Motor neuron (in vitro differentiated cells): ENCODE results near the gene CDH4. TPM values are rescaled to one million over a fixed set of nuclear protein-coding genes. Genes with fewer than 3 reads are reported as not detected.

Experiments
- ATAC-seq, 8 experiments: fragments of 200-7000 bp; cut with Tn5 transposase; replicated peaks in 6 of 8; 2 replicates each; pipeline ENCODE4 v1.8.0; 2021; ENCODE audit warnings: mild to moderate bottlenecking in 8 of 8, moderate library complexity in 8 of 8
- H3K27ac ChIP-seq, 2 donors: fragments of 250-450 bp; sonication (Bioruptor Pico); 2 replicates each; pipeline ENCODE4 v1.9.0; 2021; ENCODE audit warnings: antibody characterized with exemption in 2 of 2, mild to moderate bottlenecking in 2 of 2, moderate library complexity in 1 of 2
- H3K4me1 ChIP-seq, 2 donors: fragments of 250-450 bp; sonication (Bioruptor Pico); replicated peaks in 1 of 2; 2 replicates each; pipeline ENCODE4 v1.6.1; 2021; ENCODE audit warnings: antibody characterized with exemption in 2 of 2, mild to moderate bottlenecking in 2 of 2, moderate library complexity in 1 of 2
- H3K4me3 ChIP-seq, 5 donors: fragments of 250-450 bp; sonication (Bioruptor Pico); 2 replicates each; pipeline ENCODE4 v1.9.0; 2021; ENCODE audit warnings: antibody characterized with exemption in 5 of 5, mild to moderate bottlenecking in 5 of 5, moderate library complexity in 4 of 5
- WGBS, 10 experiments: fragments of 450-650 bp; shearing (Covaris generic); methylation state at CpG; one replicate each; pipeline ENCODE4 v1.0.0; 2022; 5-methylcytosine and 5-hydroxymethylcytosine counted together
- in situ Hi-C, 9 experiments: fragments of 400-800 bp; cut with MboI; loops; one replicate each; pipeline ENCODE4 v1.15.0; 2021; ENCODE audit warnings: low sequenced_read_pairs in 9 of 9, low pct_unique_long_range_greater_than_20kb in 2 of 9; ENCODE audit not compliant: unreplicated experiment in 9 of 9
- total RNA-seq, 8 experiments: library from RNA; unstranded; fragments of 300-600 nt; gene quantifications; 2 replicates each; pipeline versions ENCODE4 v1.2.3 to v1.2.4, GENCODE V29; 2022

Gene CDH4
- total RNA-seq, 8 experiments from 2014 or later: 2.4 to 41.6 (median 12.9) TPM

DNA sequence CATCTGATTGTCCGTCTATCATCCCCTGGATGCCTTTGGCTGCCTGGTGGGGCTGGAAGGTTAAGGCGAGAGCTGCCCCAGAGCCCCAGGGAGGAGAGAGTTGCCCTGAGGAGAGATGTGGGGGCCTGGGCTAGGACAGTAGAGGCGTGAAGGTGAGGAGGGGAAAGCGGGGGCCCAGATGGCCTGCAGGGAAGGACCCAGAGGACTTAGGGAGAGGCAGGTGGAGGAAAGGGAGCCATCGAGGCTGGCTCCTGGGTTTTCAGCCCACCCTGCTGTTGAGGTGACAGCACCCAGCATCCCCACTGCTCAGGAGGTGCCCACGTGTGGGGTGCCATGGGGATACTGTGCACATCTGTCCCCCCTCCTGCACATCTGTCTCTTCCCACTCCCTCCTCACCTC is 539.9 kb downstream of the CDH4 start:
- Histone ChIP-seq H3K4me1 (no peaks in the 10 kb centered on the region), H3K4me3 (no peak overlapping the region), H3K27ac (no peak overlapping the region)
- in situ Hi-C loops: no loop called here
- ATAC-seq: no peak
- WGBS, 10 experiments: 20 to 95% (median 93%) methylated on average over 1 to 4 of the region's 6 CpGs; no CpG with 5 or more reads in 7 of the 10 experiments

DNA sequence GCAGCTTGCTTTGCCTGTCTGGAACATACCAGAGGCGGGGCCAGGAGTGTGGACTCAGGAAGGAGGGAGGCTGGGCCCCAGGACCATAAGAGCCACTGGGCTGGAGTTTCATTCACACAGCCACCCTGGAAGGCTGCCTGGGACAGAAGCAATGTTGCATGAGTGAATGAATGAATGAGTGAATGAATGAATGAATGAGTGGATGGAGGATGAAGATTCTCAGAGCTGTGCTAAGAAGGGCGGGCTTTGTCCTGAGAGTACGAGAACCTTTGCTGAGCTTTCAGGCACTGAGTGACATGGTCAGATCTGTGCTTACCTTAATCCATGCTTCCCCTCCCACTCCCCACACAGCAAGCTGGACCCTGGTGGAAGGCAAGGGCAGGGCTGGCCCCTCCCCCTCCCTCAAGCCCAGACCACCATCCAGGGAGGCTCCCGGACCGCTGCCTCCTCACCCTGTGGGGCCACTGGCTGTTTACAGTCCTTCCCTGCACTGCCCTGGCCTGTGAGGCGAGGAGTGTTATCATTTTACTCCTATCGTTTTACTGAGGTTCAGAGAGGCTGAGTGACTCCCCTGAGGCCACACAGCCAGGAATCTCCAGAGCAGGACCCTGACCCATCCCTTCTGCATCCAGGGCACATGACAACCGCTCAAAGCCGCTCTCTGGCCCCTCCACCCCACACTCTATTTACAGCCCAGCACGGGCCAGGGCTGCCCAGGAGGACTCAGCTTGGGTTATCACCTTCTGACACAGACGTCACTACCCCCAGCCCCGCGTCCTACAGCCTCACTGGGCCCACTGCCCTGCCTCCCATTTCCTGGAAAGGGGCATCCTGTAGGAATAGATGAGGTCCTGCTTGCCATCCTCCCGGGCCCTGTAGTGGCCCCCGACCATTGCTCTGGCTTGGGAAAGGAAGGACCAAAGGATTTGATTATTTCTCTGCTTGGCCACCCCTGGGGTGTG is 543.9 kb downstream of the CDH4 start:
- 40 to 100% (median 79%) methylated on average over 1 to 7 of the region's 15 CpGs; no CpG with 5 or more reads in 4 of the 10 experiments for WGBS, 10 experiments
- Histone ChIP-seq H3K4me1 (peaks cover 13% of the 10 kb centered on the region in 2 donors), H3K4me3 (no peak overlapping the region), H3K27ac (no peak overlapping the region)
- in situ Hi-C loops: no loop called here
- ATAC-seq: no peak

DNA sequence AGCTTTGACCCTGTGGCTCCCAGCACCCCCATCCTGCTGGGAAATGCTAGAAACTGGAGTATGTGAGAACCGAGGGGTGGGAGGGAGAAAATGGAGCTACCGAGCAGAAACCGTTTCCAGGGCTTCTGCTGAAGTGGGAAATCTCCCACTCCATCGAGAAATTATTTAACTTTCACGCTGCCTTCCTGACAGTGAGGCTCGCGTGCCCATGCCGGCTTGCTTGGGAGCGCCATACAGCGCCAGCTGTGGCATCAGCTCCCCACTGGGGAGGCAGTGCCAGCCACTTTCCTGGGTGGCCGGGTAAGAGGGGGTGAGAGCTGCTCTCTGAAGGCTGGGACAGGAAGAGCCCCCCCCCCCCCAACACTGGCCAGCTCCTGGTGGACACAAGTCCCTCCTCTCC is 544.7 kb downstream of the CDH4 start:
- in situ Hi-C loops: no loop called here
- Histone ChIP-seq H3K4me1 (peaks cover 13% of the 10 kb centered on the region in 2 donors), H3K4me3 (no peak overlapping the region), H3K27ac (no peak overlapping the region)
- WGBS, 10 experiments: 0 to 100% (median 90%) methylated on average over 1 to 7 of the region's 11 CpGs; no CpG with 5 or more reads in 4 of the 10 experiments
- no peak for ATAC-seq

- 92 to 100% methylated on average over 1 to 2 of the region's 7 CpGs; no CpG with 5 or more reads in 8 of the 10 experiments for WGBS, 10 experiments
- Histone ChIP-seq H3K27ac (no peak overlapping the region), H3K4me3 (no peak overlapping the region), H3K4me1 (peaks cover 13% of the 10 kb centered on the region in 2 donors)
- peak in 2 of 8 experiments; percentile 10 to 44 for ATAC-seq
- in situ Hi-C loops: no loop called here
Measured at GRCh38 chr20:61797200-61797599, 545.1 kb downstream of the CDH4 start.

DNA sequence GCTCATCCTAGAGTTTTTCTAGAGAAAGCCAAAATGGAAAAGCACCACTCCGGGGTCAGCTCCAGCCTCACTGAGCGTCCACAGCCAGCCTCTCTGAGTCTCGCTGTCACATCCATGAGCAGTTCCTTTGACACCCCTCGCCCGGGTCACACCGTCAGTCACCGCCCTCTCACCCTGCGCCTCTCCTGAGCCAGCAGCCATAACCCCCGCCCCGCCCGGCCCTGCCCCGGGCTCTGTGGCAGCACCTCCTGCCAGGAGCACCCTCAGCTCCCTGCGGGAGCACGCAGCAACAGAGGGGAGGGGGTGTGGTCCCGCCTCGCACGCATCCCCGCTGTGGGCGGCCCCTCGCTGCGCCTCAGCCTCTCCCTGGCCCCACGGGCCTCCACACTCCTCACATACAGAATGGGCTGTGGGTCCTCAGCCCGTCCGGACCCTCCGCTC is 545.9 kb downstream of the CDH4 start:
- 100% methylated on average over 1 of the region's 25 CpGs; no CpG with 5 or more reads in 9 of the 10 experiments for WGBS, 10 experiments
- Histone ChIP-seq H3K27ac (no peak overlapping the region), H3K4me3 (no peak overlapping the region), H3K4me1 (peaks cover 13 to 18% of the 10 kb centered on the region in 2 donors)
- in situ Hi-C loops: no loop called here
- no peak for ATAC-seq

DNA sequence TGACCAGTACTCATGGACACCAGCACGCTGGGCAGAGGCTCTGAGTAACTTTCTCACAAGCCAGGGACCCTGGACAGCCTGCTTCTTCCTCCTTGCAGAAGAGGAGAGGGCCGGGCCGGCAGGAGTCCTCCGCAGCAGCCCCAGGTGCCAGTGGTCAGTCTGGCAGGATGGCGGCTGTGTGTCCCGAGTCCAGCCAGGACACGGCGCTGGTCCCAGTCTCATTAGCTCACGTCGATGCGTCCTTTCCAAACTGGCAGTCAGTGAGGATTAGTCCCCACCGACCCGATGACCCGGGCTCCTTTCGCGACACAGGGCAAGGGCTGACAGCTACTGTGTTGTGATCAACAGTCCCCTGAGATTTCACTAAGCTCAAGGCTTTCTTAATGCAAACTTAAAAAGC is 546.6 kb downstream of the CDH4 start:
- ATAC-seq: no peak
- no peak overlapping the region for H3K4me3 ChIP-seq
- no peak overlapping the region for H3K27ac ChIP-seq
- WGBS, 10 experiments: 80 to 90% (median 86%) methylated on average over 1 to 10 of the region's 16 CpGs; no CpG with 5 or more reads in 5 of the 10 experiments
- peaks cover 18 to 24% of the 10 kb centered on the region in 2 donors for H3K4me1 ChIP-seq
- in situ Hi-C loops: no loop called here

DNA sequence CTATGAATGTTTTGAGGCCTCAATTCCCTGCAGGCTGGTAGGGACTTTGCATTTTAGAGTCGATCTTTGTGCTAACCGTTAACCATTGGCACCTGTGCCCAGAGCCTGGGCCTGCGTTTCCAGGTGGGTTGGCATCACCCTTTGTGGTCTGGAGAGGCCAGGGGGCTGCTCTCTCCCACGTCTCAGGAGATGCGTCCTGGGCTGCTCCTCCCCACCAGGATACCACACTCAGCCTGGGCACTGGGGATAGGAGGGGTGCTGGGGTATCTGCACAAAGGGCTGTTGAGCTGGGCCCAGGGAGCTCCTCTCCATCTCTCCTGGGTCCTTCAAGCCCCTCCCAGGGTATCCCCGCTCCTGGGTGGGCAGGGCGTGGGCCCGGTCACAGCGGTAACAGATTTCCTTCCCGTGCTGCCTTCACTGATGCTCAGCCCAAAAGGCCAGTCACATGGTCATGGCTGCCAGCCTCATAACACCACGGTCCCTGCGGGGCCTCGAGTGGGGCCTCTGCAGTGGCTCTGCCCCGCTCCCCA is 547.4 kb downstream of the CDH4 start:
- ATAC-seq: peak in 4 of 8 experiments; percentile 15 to 41 (median 35)
- in situ Hi-C loops: no loop called here

DNA sequence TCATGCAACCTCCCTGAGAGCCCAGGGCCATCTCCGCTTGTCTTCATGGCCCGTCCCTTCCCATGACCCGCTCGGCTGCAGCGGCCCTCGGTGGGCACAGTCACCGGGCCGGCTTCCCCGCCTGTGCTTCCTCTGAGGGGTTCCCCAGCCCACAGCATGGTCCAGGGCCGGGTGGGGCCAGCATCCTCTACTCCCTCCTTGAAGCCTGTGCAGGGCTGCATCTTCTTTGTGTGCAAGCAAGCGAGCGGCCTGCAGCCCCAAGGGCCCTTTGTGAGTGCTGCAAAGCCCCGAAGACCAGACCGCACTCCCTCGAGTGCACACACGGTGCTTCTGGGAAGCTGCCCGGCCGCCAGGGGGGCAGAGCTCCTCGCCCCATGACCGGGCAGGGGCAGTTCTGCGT is 547.9 kb downstream of the CDH4 start:
- in situ Hi-C loops: no loop called here
- peak in 4 of 8 experiments; percentile 10 to 20 (median 13) for ATAC-seq
- H3K4me1 ChIP-seq: peaks cover 22 to 27% of the 10 kb centered on the region in 2 donors
- no peak overlapping the region for H3K27ac ChIP-seq
- no peak overlapping the region for H3K4me3 ChIP-seq
- WGBS, 10 experiments: 80 to 95% (median 92%) methylated on average over 1 to 14 of the region's 21 CpGs; no CpG with 5 or more reads in 6 of the 10 experiments

More for the DNA sequence above, 547.4 kb downstream of the CDH4 start:
- Histone ChIP-seq H3K4me3 (no peak overlapping the region), H3K4me1 (peaks cover 22 to 27% of the 10 kb centered on the region in 2 donors), H3K27ac (no peak overlapping the region)
- WGBS, 10 experiments: 46 to 87% (median 63%) methylated on average over 1 to 5 of the region's 14 CpGs; no CpG with 5 or more reads in 5 of the 10 experiments

GRCh38 chr20:61800359-61801064 is 548.5 kb downstream of the CDH4 start:
- H3K27ac ChIP-seq: no peak overlapping the region
- ATAC-seq: no peak
- in situ Hi-C loops: no loop called here
- H3K4me1 ChIP-seq: peaks cover 22 to 27% of the 10 kb centered on the region in 2 donors
- no peak overlapping the region for H3K4me3 ChIP-seq
- 50 to 100% (median 96%) methylated on average over 1 to 5 of the region's 13 CpGs; no CpG with 5 or more reads in 5 of the 10 experiments for WGBS, 10 experiments

DNA sequence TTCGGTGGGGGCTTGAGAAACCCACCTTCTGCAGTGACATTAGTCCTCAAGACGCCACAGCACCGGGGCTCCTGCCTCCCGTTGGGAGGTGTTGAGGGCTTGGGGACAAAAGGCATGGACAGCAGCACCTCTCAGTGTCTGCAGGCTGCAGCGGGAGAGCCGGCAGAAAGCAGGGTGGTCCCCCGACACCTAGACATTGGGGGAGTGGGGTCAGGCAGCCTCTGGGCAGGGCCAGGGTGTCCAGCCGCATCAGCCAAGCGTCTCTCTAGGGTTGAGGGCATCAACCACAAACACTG is 549.0 kb downstream of the CDH4 start:
- ATAC-seq: no peak
- peaks cover 25 to 30% of the 10 kb centered on the region in 2 donors for H3K4me1 ChIP-seq
- H3K4me3 ChIP-seq: no peak overlapping the region
- WGBS, 10 experiments: 4 to 100% (median 80%) methylated on average over 1 to 5 of the region's 9 CpGs; no CpG with 5 or more reads in 4 of the 10 experiments
- in situ Hi-C loops: no loop called here
- H3K27ac ChIP-seq: no peak overlapping the region

DNA sequence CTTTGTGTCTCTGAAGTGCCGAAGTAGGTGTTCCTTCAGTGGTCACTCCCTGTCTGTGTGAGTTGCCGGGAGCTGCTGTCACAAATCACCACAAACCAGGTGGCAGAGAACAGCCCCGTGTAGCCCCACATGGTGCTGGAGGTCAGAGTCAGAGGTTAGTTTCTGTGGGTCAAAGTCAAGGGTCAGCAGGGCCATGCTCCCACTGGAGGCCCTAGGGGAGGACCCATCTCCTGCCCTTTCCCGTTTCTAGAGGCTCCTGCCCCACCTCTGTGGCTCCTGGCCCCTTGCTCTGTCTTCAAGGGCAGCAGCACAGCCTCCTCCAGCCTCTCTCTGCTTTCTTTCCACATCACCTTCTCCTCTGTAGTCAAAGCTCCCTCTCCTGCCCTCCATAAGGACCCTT is 549.4 kb downstream of the CDH4 start:
- H3K4me1 ChIP-seq: peaks cover 29 to 34% of the 10 kb centered on the region in 2 donors
- H3K4me3 ChIP-seq: no peak overlapping the region
- no peak overlapping the region for H3K27ac ChIP-seq
- 33 to 80% (median 65%) methylated on average over 1 to 3 of the region's 4 CpGs; no CpG with 5 or more reads in 4 of the 10 experiments for WGBS, 10 experiments
- ATAC-seq: no peak
- in situ Hi-C loops: no loop called here

GRCh38 chr20:61801857-61802442 is 549.9 kb downstream of the CDH4 start:
- Histone ChIP-seq H3K4me3 (no peak overlapping the region), H3K27ac (no peak overlapping the region), H3K4me1 (peaks cover 34 to 39% of the 10 kb centered on the region in 2 donors)
- WGBS, 10 experiments: 0 to 100% (median 88%) methylated on average over 1 to 3 of the region's 10 CpGs; no CpG with 5 or more reads in 6 of the 10 experiments
- in situ Hi-C loops: no loop called here
- no peak for ATAC-seq
